ENCODE data around the gene CRYGA. TPM values are rescaled to one million over a fixed set of nuclear protein-coding genes. Genes with fewer than 3 reads are reported as not detected.

Gene CRYGA, protein sequence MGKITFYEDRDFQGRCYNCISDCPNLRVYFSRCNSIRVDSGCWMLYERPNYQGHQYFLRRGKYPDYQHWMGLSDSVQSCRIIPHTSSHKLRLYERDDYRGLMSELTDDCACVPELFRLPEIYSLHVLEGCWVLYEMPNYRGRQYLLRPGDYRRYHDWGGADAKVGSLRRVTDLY
- total RNA-seq: not detected

DNA sequence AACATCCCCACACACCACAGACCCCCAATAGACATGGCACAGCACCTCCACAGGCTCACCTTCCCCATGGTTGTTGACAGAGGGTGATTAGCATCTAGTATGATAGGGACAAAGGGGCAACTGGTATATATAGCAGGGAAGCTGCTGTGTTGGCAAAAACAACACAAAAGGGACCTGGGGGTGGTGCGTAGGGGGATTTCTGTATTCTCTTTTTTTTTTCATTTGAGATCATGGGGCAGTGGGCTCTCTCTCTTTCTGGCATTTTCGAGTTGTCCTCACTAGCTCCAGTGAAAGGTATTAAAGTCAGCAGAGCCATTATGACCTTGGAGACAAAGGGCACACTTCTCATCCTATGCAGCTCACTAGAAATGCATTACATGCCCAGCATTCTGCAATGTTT is at the start of gene CRYGA:
TSS of gene CRYGA (minus strand) at position 101 of the 400 bp plus-strand sequence. CDS start at position 68, 33 bp downstream.
- DNase-seq: no peak
- H3K4me1 ChIP-seq: no peaks in the 10 kb centered on the region
- intact Hi-C loops (cut with DNase I; ENCODE audit: low total_unique reads): no loop called here
- no peak within 1 kb of the TSS for H3K4me3 ChIP-seq
- H3K27ac ChIP-seq: no peak within 1 kb of the TSS
- H3K9me3 ChIP-seq: no peaks in the 10 kb centered on the region
- TF ChIP-seq, protein P1, sequence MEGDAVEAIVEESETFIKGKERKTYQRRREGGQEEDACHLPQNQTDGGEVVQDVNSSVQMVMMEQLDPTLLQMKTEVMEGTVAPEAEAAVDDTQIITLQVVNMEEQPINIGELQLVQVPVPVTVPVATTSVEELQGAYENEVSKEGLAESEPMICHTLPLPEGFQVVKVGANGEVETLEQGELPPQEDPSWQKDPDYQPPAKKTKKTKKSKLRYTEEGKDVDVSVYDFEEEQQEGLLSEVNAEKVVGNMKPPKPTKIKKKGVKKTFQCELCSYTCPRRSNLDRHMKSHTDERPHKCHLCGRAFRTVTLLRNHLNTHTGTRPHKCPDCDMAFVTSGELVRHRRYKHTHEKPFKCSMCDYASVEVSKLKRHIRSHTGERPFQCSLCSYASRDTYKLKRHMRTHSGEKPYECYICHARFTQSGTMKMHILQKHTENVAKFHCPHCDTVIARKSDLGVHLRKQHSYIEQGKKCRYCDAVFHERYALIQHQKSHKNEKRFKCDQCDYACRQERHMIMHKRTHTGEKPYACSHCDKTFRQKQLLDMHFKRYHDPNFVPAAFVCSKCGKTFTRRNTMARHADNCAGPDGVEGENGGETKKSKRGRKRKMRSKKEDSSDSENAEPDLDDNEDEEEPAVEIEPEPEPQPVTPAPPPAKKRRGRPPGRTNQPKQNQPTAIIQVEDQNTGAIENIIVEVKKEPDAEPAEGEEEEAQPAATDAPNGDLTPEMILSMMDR (IDR thresholded peaks at IDR 0.05): no peak
- TF ChIP-seq POLR2A (IDR thresholded peaks at IDR 0.05): no peak
- H3K36me3 ChIP-seq: no peaks in the 10 kb centered on the region
- no peaks in the 10 kb centered on the region for H3K27me3 ChIP-seq

DNA sequence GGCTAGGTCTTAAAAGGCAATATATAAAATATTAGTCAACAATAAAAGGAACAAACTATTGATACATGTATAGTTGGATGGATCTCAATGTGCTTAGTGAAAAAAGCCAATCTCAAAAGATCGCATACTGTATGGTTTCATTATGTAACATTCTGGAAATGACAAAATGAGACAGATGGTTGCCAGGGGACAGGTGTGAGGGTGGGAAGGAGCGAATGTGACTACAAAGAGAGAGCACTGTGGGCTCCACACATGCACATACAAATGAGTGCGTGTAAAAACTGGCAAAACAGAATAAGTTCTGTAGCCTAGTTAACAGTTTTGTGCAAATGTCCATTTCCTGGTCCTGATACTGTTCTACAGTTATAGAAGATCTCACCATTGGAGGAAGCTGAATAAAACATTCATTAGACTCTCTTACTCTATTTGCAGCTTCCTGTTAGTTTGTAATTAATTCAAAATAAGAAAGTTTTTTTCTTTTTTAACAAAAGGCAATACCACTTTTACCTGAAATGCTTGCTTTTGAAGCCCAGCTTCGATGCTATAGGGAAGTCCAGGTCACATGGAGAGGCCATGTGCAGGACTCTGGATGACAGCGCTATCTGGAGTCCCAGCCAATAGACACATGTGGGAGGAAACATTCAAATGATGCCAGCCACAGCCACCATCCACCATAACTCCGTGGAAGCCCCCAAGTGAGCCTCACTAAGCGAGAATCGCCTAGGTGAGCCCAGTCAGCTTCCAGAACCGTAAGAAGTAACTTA is 47.5 kb upstream of the CRYGA start:
- no peaks in the 10 kb centered on the region for H3K9me3 ChIP-seq
- H3K4me1 ChIP-seq: no peaks in the 10 kb centered on the region
- H3K4me3 ChIP-seq: no peak overlapping the region
- intact Hi-C loops (cut with DNase I; ENCODE audit: low total_unique reads): no loop called here
- H3K27ac ChIP-seq: no peak overlapping the region
- H3K27me3 ChIP-seq: no peaks in the 10 kb centered on the region
- no peak for DNase-seq
- H3K36me3 ChIP-seq: no peaks in the 10 kb centered on the region
- no peak for TF ChIP-seq POLR2A (IDR thresholded peaks at IDR 0.05)
- TF ChIP-seq, protein P1 (IDR thresholded peaks at IDR 0.05): no peak

DNA sequence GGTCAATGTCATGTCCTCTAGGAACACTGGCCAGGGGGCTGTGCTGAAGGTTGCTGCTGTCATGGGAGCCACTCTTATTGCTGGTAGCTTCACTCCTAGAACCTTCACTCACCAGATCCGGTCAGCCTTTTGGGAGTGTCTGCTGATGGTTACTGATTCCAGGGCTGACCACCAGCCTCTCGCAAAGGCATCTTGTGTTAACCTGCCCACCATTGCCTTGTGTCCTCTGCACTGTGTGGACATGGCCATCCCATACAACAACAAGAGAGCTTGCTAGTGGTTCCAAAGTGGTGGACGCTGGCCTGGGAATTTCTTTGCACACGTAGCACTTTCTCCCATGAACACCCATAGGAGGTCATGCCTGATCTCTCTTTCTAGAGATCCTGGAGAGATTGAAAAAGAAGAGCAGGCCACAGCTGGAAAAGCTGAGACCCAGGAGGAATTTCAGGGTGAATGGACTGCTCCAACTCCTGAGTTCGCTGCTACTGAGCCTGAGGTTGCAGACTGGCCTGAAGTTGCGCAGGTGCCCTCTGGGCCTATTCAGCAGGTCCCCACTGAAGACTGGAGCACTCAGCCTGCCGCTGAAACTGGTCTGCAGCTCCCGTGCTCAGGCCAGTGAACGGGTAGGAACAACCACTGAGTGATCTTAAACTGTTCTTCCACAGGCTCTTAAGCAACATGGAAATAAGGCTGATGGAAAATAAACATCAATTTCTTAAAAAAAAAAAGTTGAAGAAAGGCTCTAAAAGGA is 45.1 kb upstream of the CRYGA start:
- Histone ChIP-seq H3K4me3 (no peak overlapping the region), H3K27me3 (no peaks in the 10 kb centered on the region), H3K27ac (no peak overlapping the region), H3K9me3 (no peaks in the 10 kb centered on the region), H3K4me1 (no peaks in the 10 kb centered on the region), H3K36me3 (no peaks in the 10 kb centered on the region)
- no peak for DNase-seq
- intact Hi-C loops (cut with DNase I; ENCODE audit: low total_unique reads): no loop called here
- TF ChIP-seq, protein P1 (IDR thresholded peaks at IDR 0.05): no peak
- TF ChIP-seq POLR2A (IDR thresholded peaks at IDR 0.05): no peak

DNA sequence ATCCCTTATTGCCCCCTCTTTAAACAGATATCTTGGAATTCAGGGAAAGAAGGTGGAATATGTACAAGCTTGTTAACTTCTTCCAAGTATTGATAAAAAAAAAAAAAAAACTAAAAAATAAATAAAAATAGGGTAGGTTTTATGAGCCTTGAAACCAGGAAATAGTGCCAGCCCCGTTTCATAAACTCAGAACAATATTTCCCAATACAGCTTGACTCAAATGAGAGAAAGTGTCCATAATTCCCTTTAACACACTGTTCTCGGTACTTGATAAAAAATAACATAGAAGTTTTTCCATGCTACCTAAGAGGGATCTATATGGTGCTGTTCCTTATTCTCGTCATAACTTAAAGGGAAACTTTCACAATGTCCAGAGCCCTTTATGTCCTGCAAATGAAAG is 44.4 kb upstream of the CRYGA start:
- H3K27me3 ChIP-seq: no peaks in the 10 kb centered on the region
- H3K27ac ChIP-seq: no peak overlapping the region
- H3K36me3 ChIP-seq: no peaks in the 10 kb centered on the region
- intact Hi-C loops (cut with DNase I; ENCODE audit: low total_unique reads): no loop called here
- no peaks in the 10 kb centered on the region for H3K4me1 ChIP-seq
- H3K9me3 ChIP-seq: no peaks in the 10 kb centered on the region
- no peak for TF ChIP-seq POLR2A (IDR thresholded peaks at IDR 0.05)
- TF ChIP-seq, protein P1 (IDR thresholded peaks at IDR 0.05): no peak
- no peak for DNase-seq
- H3K4me3 ChIP-seq: no peak overlapping the region

DNA sequence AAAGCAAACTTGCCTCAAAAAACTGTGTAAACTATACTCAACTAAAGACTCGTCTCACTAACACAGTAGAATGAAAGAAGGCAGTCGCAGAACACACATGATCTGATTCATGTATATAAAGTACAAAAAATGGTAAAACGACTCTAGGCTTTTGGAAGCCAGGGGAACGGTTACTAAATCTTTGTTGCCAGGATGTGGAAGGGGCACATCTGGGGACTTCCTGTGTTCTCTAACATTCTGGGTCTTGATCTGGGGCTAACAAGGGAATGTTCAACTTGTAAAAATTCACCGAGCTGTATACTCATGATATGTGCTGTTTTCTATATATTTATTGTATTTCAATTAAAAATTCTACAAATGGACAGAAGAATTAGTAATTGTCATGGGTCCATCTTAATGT is 40.8 kb upstream of the CRYGA start:
- no peak for TF ChIP-seq POLR2A (IDR thresholded peaks at IDR 0.05)
- TF ChIP-seq, protein P1 (IDR thresholded peaks at IDR 0.05): no peak
- intact Hi-C loops (cut with DNase I; ENCODE audit: low total_unique reads): no loop called here
- no peaks in the 10 kb centered on the region for H3K27me3 ChIP-seq
- no peaks in the 10 kb centered on the region for H3K4me1 ChIP-seq
- DNase-seq: no peak
- no peak overlapping the region for H3K4me3 ChIP-seq
- no peaks in the 10 kb centered on the region for H3K36me3 ChIP-seq
- H3K27ac ChIP-seq: no peak overlapping the region
- no peaks in the 10 kb centered on the region for H3K9me3 ChIP-seq
